GM12878 (cell line): ENCODE results near the gene OR2M3. TPM values are rescaled to one million over a fixed set of nuclear protein-coding genes. Genes with fewer than 3 reads are reported as not detected.

Source experiments
- ATAC-seq: fragments of 200-7000 bp; cut with Tn5 transposase; 3 replicates; pipeline ENCODE4 v1.9.1; 2020; ENCODE audit warnings: mild to moderate bottlenecking, moderate library complexity
- BruUV-seq: library from RNA; stranded (reverse); fragments of 400-500 nt; replicated peaks from 2 replicates; lab custom pipeline; 2021; lab: Mats Ljungman, UMichigan
- CTCF ChIA-PET: fragments of 300-600 bp; sonication (Branson Sonifier 250); formaldehyde crosslinking; extraction: SDS; loops from one replicate; lab custom pipeline; 2021; ENCODE audit warnings: inconsistent platforms; lab: Yijun Ruan, JAX
- POLR2A ChIA-PET: fragments of 350-600 bp; formaldehyde crosslinking; extraction: SDS; loops from one replicate; lab custom pipeline; 2021; ENCODE audit warnings: inconsistent platforms; lab: Charles Lee
- RAD21 ChIA-PET: fragments of 300-600 bp; sonication (Branson Sonifier 250); formaldehyde crosslinking; loops from one replicate; lab custom pipeline; 2023; ENCODE audit warnings: antibody characterized with exemption; ENCODE audit not compliant: unreplicated experiment; lab: Charles Lee
- SMC1A ChIA-PET: fragments of 300-600 bp; sonication (Branson Sonifier 250); formaldehyde crosslinking; loops from one replicate; lab custom pipeline; 2023; ENCODE audit not compliant: unreplicated experiment, uncharacterized antibody; lab: Charles Lee
- DNase-seq: peaks from one replicate; pipeline ENCODE4 v3.0.0-alpha.2; 2011; ENCODE audit warnings: low read depth, low spot score
- FAIRE-seq: peaks from 3 replicates; lab custom pipeline; 2011; peaks lifted over from hg19 to GRCh38; lab: Jason Lieb, UNC
- H2AFZ ChIP-seq: 2 replicates; pipeline ENCODE4 v1.6.0; 2011; ENCODE audit warnings: low read depth, low read length, control low read depth; ENCODE audit not compliant: control insufficient read depth
- H3K27ac ChIP-seq: 2 replicates; pipeline ENCODE4 v1.5.1; 2011; ENCODE audit warnings: control low read depth; ENCODE audit not compliant: control insufficient read depth, insufficient read depth
- H3K27me3 ChIP-seq, 2 experiments: replicated peaks in 1 of 2; 2 replicates each; pipeline versions ENCODE4 v1.6.0 to v1.6.1; 2011; ENCODE audit warnings: low read length in 1 of 2; ENCODE audit not compliant: control insufficient read depth in 2 of 2, insufficient read depth in 2 of 2
- H3K36me3 ChIP-seq, 2 experiments: 2 replicates each; pipeline ENCODE4 v1.5.1; 2011; ENCODE audit warnings: low read length in 1 of 2; ENCODE audit not compliant: control insufficient read depth in 2 of 2, insufficient read depth in 2 of 2
- H3K4me1 ChIP-seq: 2 replicates; pipeline ENCODE4 v1.6.1; 2011; ENCODE audit warnings: mild to moderate bottlenecking, low read length, moderate library complexity, mixed read lengths; ENCODE audit not compliant: control insufficient read depth, insufficient read depth
- H3K4me2 ChIP-seq: 2 replicates; pipeline ENCODE4 v1.6.0; 2011; ENCODE audit warnings: control low read depth; ENCODE audit not compliant: control insufficient read depth, insufficient read depth
- H3K4me3 ChIP-seq: fragments of 200-600 bp; sonication (generic); 2 replicates; pipeline ENCODE4 v1.5.1; 2016
- H3K79me2 ChIP-seq: 2 replicates; pipeline ENCODE4 v1.6.0; 2011; ENCODE audit warnings: low read length; ENCODE audit not compliant: control insufficient read depth, insufficient read depth
- H3K9ac ChIP-seq: 2 replicates; pipeline ENCODE4 v1.8.0; 2011; ENCODE audit warnings: low read length, control low read depth, mixed read lengths; ENCODE audit not compliant: control insufficient read depth, insufficient read depth
- H3K9me3 ChIP-seq: replicated peaks from 3 replicates; pipeline ENCODE4 v1.5.1; 2011; ENCODE audit warnings: mild to moderate bottlenecking, low read length; ENCODE audit not compliant: control insufficient read depth, insufficient read depth
- H4K20me1 ChIP-seq: 2 replicates; pipeline ENCODE4 v1.6.0; 2011; ENCODE audit not compliant: control insufficient read depth, insufficient read depth
- EED ChIP-seq: sonication (generic); IDR thresholded peaks from 2 replicates; pipeline ENCODE4 v1.6.1; 2016; ENCODE audit warnings: antibody characterized with exemption, low read depth
- PML ChIP-seq: IDR thresholded peaks from 2 replicates; pipeline ENCODE4 v1.6.1; 2012; ENCODE audit warnings: low read length, inconsistent platforms
- POLR2AphosphoS2 ChIP-seq: IDR thresholded peaks from 2 replicates; pipeline ENCODE4 v1.6.1; 2011; ENCODE audit warnings: low read depth, mild to moderate bottlenecking, low read length, improper control_type of control experiment, moderate library complexity
- RAD51 ChIP-seq: fragments of 450-650 bp; IDR thresholded peaks from 2 replicates; pipeline ENCODE4 v1.6.1; 2016; ENCODE audit warnings: moderate library complexity, mild to moderate bottlenecking, inconsistent platforms
- YY1 ChIP-seq: IDR thresholded peaks from 2 replicates; pipeline ENCODE4 v1.6.1; 2011; ENCODE audit warnings: low read depth, mild to moderate bottlenecking, low read length
- WGBS: methylation state at CpG from one replicate; pipeline ENCODE4 v1.1.6; 2016; ENCODE audit warnings: low lambda C conversion rate; ENCODE audit not compliant: insufficient replicate concordance, insufficient coverage; ENCODE audit errors: missing lambda C conversion rate; 5-methylcytosine and 5-hydroxymethylcytosine counted together
- in situ Hi-C: fragments of 300-500 bp; cut with MboI; formaldehyde crosslinking; loops from 9 replicates; pipeline ENCODE4 v1.14.3; 2018; ENCODE audit warnings: mixed read lengths
- intact Hi-C: fragments of 100-400 bp; cut with micrococcal nuclease; formaldehyde crosslinking; loops from one replicate; pipeline ENCODE4 v1.14.2; 2022; ENCODE audit not compliant: unreplicated experiment
- polyA plus RNA-seq, 11 experiments: library from polyadenylated mRNA; depleted of rRNA in 4 of 11; unstranded in 6 of 11; stranded (reverse) in 5 of 11; fragments of >200 nt; fragmentation: Nextera tagmentation in 4 of 11; fragmentation: Illumina TruSeq in 1 of 11; extraction: Ambion mirVana in 4 of 11; extraction: Trizol in 1 of 11; gene quantifications; 1 replicate in 1 of 11; 2 replicates in 10 of 11; pipeline versions ENCODE4 v1.2.1 to v1.2.3, GENCODE V29; 2011 to 2016; ENCODE audit warnings: inconsistent platforms in 2 of 11, missing spikeins in 2 of 11, low read depth in 1 of 11
- total RNA-seq, 4 experiments: library from RNA; depleted of rRNA in 3 of 4; stranded (reverse); fragments of >200 nt in 3 of 4; fragmentation: Illumina TruSeq in 1 of 4; extraction: Trizol in 1 of 4; gene quantifications; 2 replicates each; pipeline versions ENCODE4 v1.2.1 to v1.2.3, GENCODE V29; 2013 to 2021
- TF ChIP-seq, protein P1 (sequence below): fragments of 450-650 bp; conservative IDR thresholded peaks from 2 replicates; pipeline ENCODE4 v1.6.1; 2017; ENCODE audit warnings: mild to moderate bottlenecking, moderate library complexity

OR2M3 gene
- total and polyA plus RNA-seq, 10 of the 15 experiments (the other 5 are each of a cell fraction or from before 2014, with no cell fraction given), result 0.05 TPM; not detected in 9

GRCh38 chr1:248231117-248231516 lies 34.1 kb downstream of the OR2M3 start, which contains the start of gene OR2M4:
OR2M4 (plus strand) TSS chr1:248231417; CDS start chr1:248238929, 7,512 bp downstream.
- in situ Hi-C loops, result no loop called here
- ChIA-PET POLR2A (no interaction called here), CTCF (interaction anchor here (1.0 kb wide), 1 partner anchor 12 kb away, joined by 3 read pairs; no protein-coding TSS in a partner anchor)
- no peak within 1 kb of the TSS for H3K9ac ChIP-seq
- FAIRE-seq, result no peak
- no peak for DNase-seq
- H3K4me3 ChIP-seq, result no peak within 1 kb of the TSS
- H3K4me1 ChIP-seq, result no peaks in the 10 kb centered on the region
- BruUV-seq, result no TSS peak
- no peaks in the 10 kb centered on the region for H3K36me3 ChIP-seq
- no peaks in the 10 kb centered on the region for H3K27me3 ChIP-seq
- no peak for ATAC-seq
- no peaks in the 10 kb centered on the region for H3K79me2 ChIP-seq
- no peaks in the 10 kb centered on the region for H4K20me1 ChIP-seq
- 9% methylated on average over 2 of the region's 2 CpGs for WGBS
- TF ChIP-seq YY1, result no peak
- no peak for TF ChIP-seq RAD51
- TF ChIP-seq, protein P1, sequence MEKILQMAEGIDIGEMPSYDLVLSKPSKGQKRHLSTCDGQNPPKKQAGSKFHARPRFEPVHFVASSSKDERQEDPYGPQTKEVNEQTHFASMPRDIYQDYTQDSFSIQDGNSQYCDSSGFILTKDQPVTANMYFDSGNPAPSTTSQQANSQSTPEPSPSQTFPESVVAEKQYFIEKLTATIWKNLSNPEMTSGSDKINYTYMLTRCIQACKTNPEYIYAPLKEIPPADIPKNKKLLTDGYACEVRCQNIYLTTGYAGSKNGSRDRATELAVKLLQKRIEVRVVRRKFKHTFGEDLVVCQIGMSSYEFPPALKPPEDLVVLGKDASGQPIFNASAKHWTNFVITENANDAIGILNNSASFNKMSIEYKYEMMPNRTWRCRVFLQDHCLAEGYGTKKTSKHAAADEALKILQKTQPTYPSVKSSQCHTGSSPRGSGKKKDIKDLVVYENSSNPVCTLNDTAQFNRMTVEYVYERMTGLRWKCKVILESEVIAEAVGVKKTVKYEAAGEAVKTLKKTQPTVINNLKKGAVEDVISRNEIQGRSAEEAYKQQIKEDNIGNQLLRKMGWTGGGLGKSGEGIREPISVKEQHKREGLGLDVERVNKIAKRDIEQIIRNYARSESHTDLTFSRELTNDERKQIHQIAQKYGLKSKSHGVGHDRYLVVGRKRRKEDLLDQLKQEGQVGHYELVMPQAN, result no peak
- no peak for TF ChIP-seq PML
- TF ChIP-seq EED, result no peak
- TF ChIP-seq POLR2AphosphoS2, result no peak
- TF ChIP-seq, all 136 proteins: peak for 0
- no peak within 1 kb of the TSS for H3K4me2 ChIP-seq
- SMC1A ChIA-PET, result interaction anchor here (1.6 kb wide), 1 partner anchor 9 kb away, joined by 3 read pairs; no protein-coding TSS in a partner anchor
- H3K9me3 ChIP-seq, result no peaks in the 10 kb centered on the region
- H3K27ac ChIP-seq, result no peak within 1 kb of the TSS
- RAD21 ChIA-PET, result interaction anchor here (0.6 kb wide), 1 partner anchor 12 kb away, joined by 3 read pairs; no protein-coding TSS in a partner anchor
- no peak within 1 kb of the TSS for H2AFZ ChIP-seq
- intact Hi-C loops, result no loop called here
